HG02610 (cell line): Measurements from ENCODE around the gene FOXO4.

ENCODE experiments used
- ATAC-seq: cut with Tn5 transposase; IDR thresholded peaks from one replicate; pipeline ENCODE4 v1.9.1; 2021; ENCODE audit warnings: mild to moderate bottlenecking, moderate library complexity; ENCODE audit not compliant: unreplicated experiment

The FOXO4 gene

GRCh38 chrX:71131510-71131909 lies 35.9 kb downstream of the FOXO4 start:
- no peak for ATAC-seq

GRCh38 chrX:71140440-71140839 lies 44.8 kb downstream of the FOXO4 start:
- no peak for ATAC-seq

- no peak for ATAC-seq
Observed at GRCh38 chrX:71143508-71143907, 47.9 kb downstream of the FOXO4 start.

- ATAC-seq, result no peak
Observed at GRCh38 chrX:71144651-71145050, 49.0 kb downstream of the FOXO4 start, which contains the start of gene NLGN3. Gene NLGN3 (plus strand): TSS chrX:71144841. CDS start chrX:71147750, 2,909 bp downstream.

- ATAC-seq, result no peak
Observed at GRCh38 chrX:71147496-71148277, 52.0 kb downstream of the FOXO4 start.

GRCh38 chrX:71148278-71148663 lies 52.6 kb downstream of the FOXO4 start:
- no peak for ATAC-seq

GRCh38 chrX:71151366-71151765 lies 55.7 kb downstream of the FOXO4 start:
- ATAC-seq, result no peak
